Esophagus muscularis mucosa (tissue), 4 donors: ENCODE data around the gene LRRTM4.

Source experiments
- CTCF ChIP-seq, 3 experiments: fragments of 200-600 bp in 2 of 3; fragments of 450-650 bp in 1 of 3; sonication (generic) in 2 of 3; IDR thresholded peaks; one replicate each; pipeline ENCODE4 v1.5.1; 2017 to 2019; ENCODE audit warnings: antibody characterized with exemption in 3 of 3, mild to moderate bottlenecking in 2 of 3, moderate library complexity in 1 of 3
- EP300 ChIP-seq: sonication (generic); formaldehyde crosslinking; IDR thresholded peaks from one replicate; pipeline ENCODE4 v1.6.1; 2017; ENCODE audit warnings: antibody characterized with exemption
- POLR2A ChIP-seq: fragments of 450-650 bp; IDR thresholded peaks from one replicate; pipeline ENCODE4 v1.6.1; 2017; ENCODE audit warnings: antibody characterized with exemption, moderate library complexity, mild to moderate bottlenecking, low read depth
- POLR2AphosphoS5 ChIP-seq, 2 donors: sonication (generic); formaldehyde crosslinking; IDR thresholded peaks; one replicate each; pipeline ENCODE4 v1.6.1; 2017; ENCODE audit warnings: antibody characterized with exemption in 2 of 2

- TF ChIP-seq CTCF (IDR thresholded peaks at IDR 0.05): peak; percentile 27 to 59 (median 43)
- TF ChIP-seq EP300: no peak
- no peak for TF ChIP-seq POLR2A
- no peak for TF ChIP-seq POLR2AphosphoS5 (IDR thresholded peaks at IDR 0.05)
Measured at GRCh38 chr2:76953733-76954347, 568.3 kb downstream of the LRRTM4 start.
